Prostate gland (tissue), 2 donors: Measurements from ENCODE around the gene CACNG1.

ENCODE experiments used
- CTCF ChIP-seq, 4 experiments: fragments of 200-600 bp in 2 of 4; fragments of 450-650 bp in 2 of 4; sonication (generic) in 2 of 4; IDR thresholded peaks; 1 replicate in 3 of 4; 2 replicates in 1 of 4; pipeline ENCODE4 v1.5.1; 2016 to 2019; ENCODE audit warnings: antibody characterized with exemption in 4 of 4, mild to moderate bottlenecking in 2 of 4, moderate library complexity in 2 of 4
- POLR2A ChIP-seq: fragments of 450-650 bp; IDR thresholded peaks from one replicate; pipeline ENCODE4 v1.6.1; 2016; ENCODE audit warnings: antibody characterized with exemption, mild to moderate bottlenecking
- POLR2AphosphoS5 ChIP-seq: sonication (generic); formaldehyde crosslinking; IDR thresholded peaks from one replicate; pipeline ENCODE4 v1.6.1; 2017; ENCODE audit warnings: antibody characterized with exemption

DNA sequence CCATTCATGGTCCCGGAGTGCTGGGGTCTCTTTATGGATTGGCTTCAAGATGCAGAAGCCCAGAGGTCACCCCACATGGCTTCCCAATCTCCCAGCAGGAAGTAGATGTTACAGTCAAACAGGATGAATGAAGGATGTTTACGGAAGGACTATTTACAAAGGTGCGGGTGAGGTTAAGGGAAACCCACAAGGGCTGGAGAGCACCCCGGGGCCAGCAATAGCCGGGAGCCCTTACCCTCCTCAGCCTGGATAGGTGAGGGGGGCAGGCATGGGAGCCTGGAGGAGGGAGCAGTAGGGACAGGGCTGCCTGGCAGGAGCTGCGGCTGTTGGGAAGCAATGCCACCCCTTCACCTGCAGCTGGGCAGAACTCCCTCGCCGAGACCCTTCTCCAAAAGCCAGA, 24.5 kb upstream of the CACNG1 start:
- TF ChIP-seq CTCF (IDR thresholded peaks at IDR 0.05) (no peak), POLR2A (no peak), POLR2AphosphoS5 (no peak)
